Adrenal gland (tissue), 12 donors: ENCODE data around the gene TENT4B. TPM values are rescaled to one million over a fixed set of nuclear protein-coding genes. Genes with fewer than 3 reads are reported as not detected.

Source experiments
- DNase-seq, 7 donors: peaks; one replicate each; pipeline ENCODE4 v3.0.0-alpha.2; 2019 to 2020
- H3K27ac ChIP-seq, 5 donors: fragments of 200-600 bp; sonication (generic) in 4 of 5; 1 replicate in 3 of 5; 2 replicates in 2 of 5; pipeline versions ENCODE4 v1.5.1 to v1.8.0; 2016 to 2020; ENCODE audit warnings: mild to moderate bottlenecking in 1 of 5
- H3K27me3 ChIP-seq: fragments of 200-600 bp; 2 replicates; pipeline ENCODE4 v1.8.0; 2021
- H3K36me3 ChIP-seq, 2 donors: fragments of 200-600 bp; replicated peaks in 1 of 2; 1 replicate in 1 of 2; 2 replicates in 1 of 2; pipeline versions ENCODE4 v1.5.1 to v1.8.0; 2018 to 2022
- H3K4me1 ChIP-seq, 2 donors: fragments of 200-600 bp; replicated peaks in 1 of 2; 1 replicate in 1 of 2; 2 replicates in 1 of 2; pipeline versions ENCODE4 v1.5.1 to v1.8.0; 2018 to 2021
- H3K4me3 ChIP-seq, 4 donors: fragments of 200-600 bp; sonication (generic) in 3 of 4; one replicate each; pipeline ENCODE4 v1.5.1; 2016 to 2018
- H3K9me3 ChIP-seq, 3 donors: fragments of 200-600 bp; sonication (generic) in 1 of 3; replicated peaks in 1 of 3; 1 replicate in 2 of 3; 2 replicates in 1 of 3; pipeline versions ENCODE4 v1.5.1 to v1.8.0; 2016 to 2021
- CTCF ChIP-seq, 6 experiments: fragments of 450-650 bp in 4 of 6; fragments of 200-600 bp in 2 of 6; sonication (generic) in 1 of 6; IDR thresholded peaks; 1 replicate in 5 of 6; 2 replicates in 1 of 6; pipeline versions ENCODE4 v1.5.1 to v1.8.0; 2016 to 2021; ENCODE audit warnings: antibody characterized with exemption in 6 of 6, mild to moderate bottlenecking in 2 of 6, moderate library complexity in 1 of 6
- POLR2A ChIP-seq, 2 donors: fragments of 450-650 bp; IDR thresholded peaks; one replicate each; pipeline ENCODE4 v1.6.1; 2017; ENCODE audit warnings: antibody characterized with exemption in 2 of 2, mild to moderate bottlenecking in 2 of 2, moderate library complexity in 1 of 2
- WGBS, 4 donors: extraction: QIAGEN DNeasy Blood & Tissue Kit in 2 of 4; methylation state at CpG; one replicate each; pipeline versions ENCODE4 v1.1.5 to v1.1.7; 2013 to 2017; 5-methylcytosine and 5-hydroxymethylcytosine counted together
- intact Hi-C, 2 donors: fragments of 100-400 bp; cut with DNase I; formaldehyde crosslinking; loops; one replicate each; pipeline versions ENCODE4 v1.14.1 to v1.15.0; 2022 to 2023
- polyA plus RNA-seq, 3 donors: library from polyadenylated mRNA; stranded (reverse); fragments of 200-250 nt in 2 of 3; fragments of 350-450 nt in 1 of 3; fragmentation: Illumina TruSeq in 1 of 3; extraction: RNeasy Lipid Tissue Mini Kit (QIAGEN cat#74804) in 1 of 3; gene quantifications; one replicate each; pipeline ENCODE4 v1.2.3, GENCODE V29; 2013 to 2014
- total RNA-seq, 9 donors: library from RNA; depleted of rRNA in 4 of 9; stranded (reverse); fragments of >200 nt in 4 of 9; fragments of 120-200 nt in 1 of 9; fragmentation: NEBNext Ultra II Directional in 1 of 9; extraction: Animal tissue kit (Norgen Biotek cat#: 25700) in 1 of 9; gene quantifications; one replicate each; pipeline versions ENCODE4 v1.1.0 to v1.2.4, GENCODE V29; 2013 to 2023
- donor health status: healthy with polysubstance abuse.
- donor health status: Bipolar disorder and iron deficiency.
- donor health status: DM: yes; HTN: yes; CAD: no.
- donor health status: DM: no; HTN: no; CAD: no.
- donor health status: DM: no; HTN: no; CAD: no.
- donor health status: DM: yes; HTN: yes; CAD: no.

TENT4B gene
- total and polyA plus RNA-seq, 12 donors: 4.2 to 27.8 (median 13.4) TPM

- WGBS, 4 donors: 82 to 90% (median 86%) methylated on average over 7 to 8 of the region's 8 CpGs
- no peak for TF ChIP-seq CTCF (IDR thresholded peaks at IDR 0.05)
- TF ChIP-seq POLR2A (IDR thresholded peaks at IDR 0.05): no peak
- Histone ChIP-seq H3K27ac (no peak overlapping the region), H3K4me1 (peaks cover 0 to 16% of the 10 kb centered on the region in 2 donors), H3K4me3 (no peak overlapping the region), H3K36me3 (no peaks in the 10 kb centered on the region), H3K27me3 (no peaks in the 10 kb centered on the region), H3K9me3 (no peaks in the 10 kb centered on the region)
- no peak for DNase-seq
- intact Hi-C loops: no loop called here
Observed at GRCh38 chr16:50263940-50264929, 111.1 kb downstream of the TENT4B start.

GRCh38 chr16:50265260-50265659, 112.2 kb downstream of the TENT4B start:
- no peaks in the 10 kb centered on the region for H3K36me3 ChIP-seq
- H3K27me3 ChIP-seq: no peaks in the 10 kb centered on the region
- no peak overlapping the region for H3K4me3 ChIP-seq
- H3K27ac ChIP-seq: no peak overlapping the region
- H3K4me1 ChIP-seq: peaks cover 0 to 9% of the 10 kb centered on the region in 2 donors
- intact Hi-C loops: no loop called here
- no peak for DNase-seq
- no peaks in the 10 kb centered on the region for H3K9me3 ChIP-seq
- 50 to 75% (median 66%) methylated on average over 1 to 2 of the region's 2 CpGs for WGBS, 4 donors
- TF ChIP-seq POLR2A (IDR thresholded peaks at IDR 0.05) (no peak), CTCF (IDR thresholded peaks at IDR 0.05) (peak in 3 of 6 experiments; percentile 14 to 16 (median 15))

GRCh38 chr16:50265716-50266336, 112.7 kb downstream of the TENT4B start:
- peaks cover 0 to 9% of the 10 kb centered on the region in 2 donors for H3K4me1 ChIP-seq
- no peaks in the 10 kb centered on the region for H3K27me3 ChIP-seq
- no peak for DNase-seq
- no peaks in the 10 kb centered on the region for H3K9me3 ChIP-seq
- peak overlapping the region in 1 of 4 donors; percentile 46 for H3K4me3 ChIP-seq
- TF ChIP-seq POLR2A (IDR thresholded peaks at IDR 0.05) (no peak), CTCF (IDR thresholded peaks at IDR 0.05) (no peak)
- WGBS, 4 donors: 82 to 89% (median 85%) methylated on average over 9 to 10 of the region's 10 CpGs
- H3K27ac ChIP-seq: peak overlapping the region in 1 of 5 donors; percentile 73
- intact Hi-C loops: no loop called here
- no peaks in the 10 kb centered on the region for H3K36me3 ChIP-seq
